HL-60 (cell line): ENCODE results near the gene ANKRD39.

Source experiments
- DNase-seq, 2 experiments: peaks; one replicate each; pipeline ENCODE4 v3.0.0-alpha.2; 2010 to 2020; ENCODE audit warnings: low read depth in 1 of 2, low spot score in 1 of 2
- H3K27ac ChIP-seq: fragments of 250-450 bp; sonication (Bioruptor Pico); replicated peaks from 2 replicates; pipeline ENCODE4 v1.5.1; 2020; ENCODE audit warnings: mild to moderate bottlenecking, moderate library complexity
- H3K27me3 ChIP-seq: fragments of 250-450 bp; sonication (Bioruptor Pico); 2 replicates; pipeline ENCODE4 v1.5.1; 2021; ENCODE audit warnings: mild to moderate bottlenecking, moderate library complexity; ENCODE audit not compliant: insufficient read depth, poor library complexity, severe bottlenecking
- H3K4me3 ChIP-seq: replicated peaks from 2 replicates; pipeline ENCODE4 v1.5.1; 2011; ENCODE audit warnings: mild to moderate bottlenecking, control low read depth, low read length; ENCODE audit not compliant: insufficient read depth
- CTCF ChIP-seq: IDR thresholded peaks from one replicate; pipeline ENCODE4 v1.5.1; 2011; ENCODE audit warnings: low read length, control low read depth, inconsistent platforms; ENCODE audit not compliant: insufficient read depth
- GABPA ChIP-seq: IDR thresholded peaks from 2 replicates; pipeline ENCODE4 v1.6.1; 2012; ENCODE audit warnings: low read depth
- POLR2AphosphoS5 ChIP-seq: IDR thresholded peaks from 2 replicates; pipeline ENCODE4 v1.6.1; 2012; ENCODE audit warnings: low read depth
- REST ChIP-seq: IDR thresholded peaks from 2 replicates; pipeline ENCODE4 v1.6.1; 2012; ENCODE audit warnings: low read depth; ENCODE audit not compliant: insufficient replicate concordance
- SPI1 ChIP-seq: IDR thresholded peaks from 2 replicates; pipeline ENCODE4 v1.6.1; 2012; ENCODE audit warnings: low read depth, mild to moderate bottlenecking, borderline replicate concordance

ANKRD39 gene

GRCh38 chr2:96839293-96839874, 18.4 kb downstream of the ANKRD39 start:
- no peak for TF ChIP-seq GABPA
- peak; percentile 60 for TF ChIP-seq POLR2AphosphoS5
- TF ChIP-seq CTCF = no peak
- peak; percentile 12; the same call in 1 of the 2 replicates for TF ChIP-seq SPI1
- TF ChIP-seq REST = no peak
- peak overlapping the region; percentile 38 for H3K27ac ChIP-seq
- H3K4me3 ChIP-seq = peak overlapping the region; percentile 19
- no peaks in the 10 kb centered on the region for H3K27me3 ChIP-seq
- peak; percentile 82 to 89 for DNase-seq

GRCh38 chr2:96838345-96839292, 19.2 kb downstream of the ANKRD39 start:
- no peak for DNase-seq
- Histone ChIP-seq H3K27me3 (no peaks in the 10 kb centered on the region), H3K27ac (no peak overlapping the region), H3K4me3 (no peak overlapping the region)
- TF ChIP-seq SPI1 = no peak
- TF ChIP-seq CTCF = no peak
- TF ChIP-seq POLR2AphosphoS5 = no peak
- no peak for TF ChIP-seq GABPA
- no peak for TF ChIP-seq REST

- TF ChIP-seq GABPA (no peak), SPI1 (no peak), CTCF (no peak), POLR2AphosphoS5 (no peak), REST (no peak)
- no peak overlapping the region for H3K27ac ChIP-seq
- H3K4me3 ChIP-seq = no peak overlapping the region
- DNase-seq = no peak
- H3K27me3 ChIP-seq = no peaks in the 10 kb centered on the region
These were observed 20.2 kb downstream of the ANKRD39 start for GRCh38 chr2:96837575-96837974.
